ENCODE results near the gene HDDC2. TPM values are rescaled to one million over a fixed set of nuclear protein-coding genes. Genes with fewer than 3 reads are reported as not detected.

Gene HDDC2
- total RNA-seq, 4 donors from 2014 or later, result 58.9 to 89.5 (median 78.9) TPM

DNA sequence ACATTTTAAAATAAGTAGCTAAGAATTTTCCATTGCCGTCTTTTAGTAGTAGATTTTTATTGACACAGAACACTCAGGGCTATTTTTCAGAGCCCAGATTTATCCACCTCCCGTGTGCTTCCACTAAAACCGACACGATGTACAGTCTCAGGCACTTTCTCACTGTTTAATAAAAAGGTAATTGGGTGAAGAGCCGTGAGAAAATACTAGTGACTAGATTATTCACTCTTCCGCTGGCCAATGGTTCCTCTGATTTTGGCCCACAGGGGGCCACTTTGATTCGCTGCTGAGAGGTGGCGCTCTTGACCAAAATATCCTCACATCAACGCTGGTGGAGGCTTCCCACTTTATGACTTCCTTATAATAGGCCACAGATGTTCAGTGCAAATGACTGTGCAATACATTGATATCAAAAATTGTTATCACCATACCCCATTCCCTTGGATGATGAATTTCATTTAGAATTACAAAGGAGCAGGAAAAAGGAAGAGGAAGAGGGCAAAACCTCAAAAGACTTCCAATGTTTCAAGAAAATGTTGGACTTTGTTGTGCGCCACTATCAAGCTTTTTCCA is 12.3 kb upstream of the HDDC2 start:
- TF ChIP-seq POLR2A (IDR thresholded peaks at IDR 0.05) (no peak), CTCF (IDR thresholded peaks at IDR 0.05) (peak; percentile 43 to 87 (median 78))
- DNase-seq, result peak; percentile 57 to 73
- 21 to 23% methylated on average over 10 of the region's 10 CpGs for WGBS, 2 donors
- intact Hi-C loops (cut with DNase I), result loop anchor here (5.0 kb wide), 1 partner anchor 453 kb away; no protein-coding TSS in a partner anchor
- Histone ChIP-seq H3K27ac (no peak overlapping the region), H3K27me3 (no peaks in the 10 kb centered on the region), H3K4me3 (replicated peaks in 1 of 3) (no peak overlapping the region), H3K9me3 (no peaks in the 10 kb centered on the region), H3K36me3 (no peaks in the 10 kb centered on the region), H3K4me1 (no peaks in the 10 kb centered on the region)

GRCh38 chr6:125312950-125313349 is 11.2 kb upstream of the HDDC2 start:
- TF ChIP-seq POLR2A (IDR thresholded peaks at IDR 0.05) (no peak), CTCF (IDR thresholded peaks at IDR 0.05) (no peak)
- H3K27ac ChIP-seq, result no peak overlapping the region
- no peak overlapping the region for H3K4me3 ChIP-seq (replicated peaks in 1 of 3)
- no peaks in the 10 kb centered on the region for H3K27me3 ChIP-seq
- no peaks in the 10 kb centered on the region for H3K36me3 ChIP-seq
- intact Hi-C loops (cut with DNase I), result loop anchor here (5.0 kb wide), 1 partner anchor 454 kb away; no protein-coding TSS in a partner anchor
- H3K4me1 ChIP-seq, result no peaks in the 10 kb centered on the region
- no peak for DNase-seq
- WGBS, 2 donors, result 87 to 88% methylated on average over 4 of the region's 4 CpGs
- H3K9me3 ChIP-seq, result no peaks in the 10 kb centered on the region

DNA sequence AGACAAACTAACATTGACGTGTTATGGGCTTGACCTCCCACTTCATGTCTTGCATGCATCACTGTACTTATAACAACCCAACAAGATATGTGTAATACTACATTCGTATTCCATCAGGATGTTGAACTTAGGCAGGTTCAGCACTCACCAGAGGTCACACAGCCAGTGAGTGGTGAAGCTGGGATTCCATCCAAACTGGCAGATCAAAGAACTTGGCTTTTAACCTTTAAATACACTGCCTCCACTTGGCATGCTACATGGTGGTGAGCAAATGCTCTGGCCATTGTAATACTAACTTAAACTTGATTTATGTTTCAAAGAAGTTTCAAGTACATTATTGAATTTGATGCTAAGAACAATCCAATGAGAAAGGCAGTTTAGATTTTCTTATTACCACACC is 10.7 kb upstream of the HDDC2 start:
- H3K36me3 ChIP-seq, result no peaks in the 10 kb centered on the region
- no peaks in the 10 kb centered on the region for H3K4me1 ChIP-seq
- 51 to 56% methylated on average over 2 of the region's 2 CpGs for whole genome bisulfite sequencing, 2 donors
- no peak overlapping the region for H3K27ac ChIP-seq
- intact Hi-C loops (cut with DNase I), result loop anchor here (5.0 kb wide), 1 partner anchor 455 kb away; no protein-coding TSS in a partner anchor
- no peaks in the 10 kb centered on the region for H3K27me3 ChIP-seq
- H3K4me3 ChIP-seq (replicated peaks in 1 of 3), result no peak overlapping the region
- peak in 1 of 2 donors; percentile 12 for DNase-seq
- no peak for TF ChIP-seq CTCF (IDR thresholded peaks at IDR 0.05)
- no peak for TF ChIP-seq POLR2A (IDR thresholded peaks at IDR 0.05)
- no peaks in the 10 kb centered on the region for H3K9me3 ChIP-seq

DNA sequence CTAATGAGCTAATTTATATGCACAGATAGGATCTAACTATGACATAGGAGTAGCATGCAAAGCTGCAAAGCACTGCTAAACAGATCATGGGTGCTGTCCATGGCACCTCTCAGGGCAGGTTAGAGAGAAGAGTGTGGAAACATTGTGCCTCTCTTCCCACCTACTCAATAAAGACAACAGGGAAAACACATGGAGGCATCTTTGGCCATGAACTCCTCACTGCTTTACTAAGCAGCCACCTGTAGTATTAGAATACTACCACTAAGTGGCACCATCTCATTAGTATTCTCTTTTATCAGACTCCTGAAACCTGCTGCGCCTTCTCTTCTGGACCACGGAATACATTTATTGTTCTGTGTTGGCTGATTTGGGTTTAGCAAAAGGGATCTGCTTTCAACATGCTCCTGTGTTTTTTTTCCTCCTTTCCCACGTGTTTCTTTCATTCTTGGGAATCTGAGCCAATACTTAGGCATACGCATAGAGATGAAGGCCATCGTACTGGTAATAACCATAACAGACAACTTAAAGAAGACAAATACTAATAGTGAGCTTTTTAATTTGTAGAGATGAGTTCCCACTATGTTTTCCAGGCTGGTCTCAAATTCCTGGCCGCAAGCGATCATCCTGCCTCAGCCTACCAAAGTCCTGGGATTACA is 9.4 kb upstream of the HDDC2 start:
- no peak overlapping the region for H3K27ac ChIP-seq
- TF ChIP-seq POLR2A (IDR thresholded peaks at IDR 0.05) (no peak), CTCF (IDR thresholded peaks at IDR 0.05) (peak; percentile 58 to 90 (median 78))
- 51 to 54% methylated on average over 7 of the region's 7 CpGs for WGBS, 2 donors
- H3K36me3 ChIP-seq, result no peaks in the 10 kb centered on the region
- H3K9me3 ChIP-seq, result no peaks in the 10 kb centered on the region
- DNase-seq, result peak; percentile 19 to 32
- intact Hi-C loops (cut with DNase I), result loop anchor here (5.0 kb wide), 1 partner anchor 456 kb away; no protein-coding TSS in a partner anchor
- H3K4me3 ChIP-seq (replicated peaks in 1 of 3), result no peak overlapping the region
- H3K27me3 ChIP-seq, result no peaks in the 10 kb centered on the region
- H3K4me1 ChIP-seq, result no peaks in the 10 kb centered on the region
